Brain microvascular endothelial cell (primary cell): ENCODE data around the gene CEP112.

Experiments
- DNase-seq: peaks from one replicate; pipeline ENCODE4 v3.0.0-alpha.2; 2020
- H3K27ac ChIP-seq: fragments of 250-450 bp; sonication (Bioruptor Pico); 2 replicates; pipeline ENCODE4 v1.5.1; 2020; ENCODE audit warnings: mild to moderate bottlenecking, moderate library complexity
- H3K27me3 ChIP-seq: fragments of 250-450 bp; sonication (Bioruptor Pico); replicated peaks from 2 replicates; pipeline ENCODE4 v1.5.1; 2020; ENCODE audit warnings: mild to moderate bottlenecking
- H3K36me3 ChIP-seq: fragments of 250-450 bp; sonication (Bioruptor Pico); replicated peaks from 2 replicates; pipeline ENCODE4 v1.5.1; 2020; ENCODE audit warnings: mild to moderate bottlenecking
- H3K4me3 ChIP-seq: 2 replicates; pipeline ENCODE4 v1.5.1; 2011; ENCODE audit warnings: low read depth, mild to moderate bottlenecking, control low read depth, low read length, moderate library complexity
- CTCF ChIP-seq: IDR thresholded peaks from 2 replicates; pipeline ENCODE4 v1.5.1; 2011; ENCODE audit warnings: low read depth, mild to moderate bottlenecking, moderate library complexity, low read length, control low read depth, inconsistent platforms; ENCODE audit errors: missing control alignments
- in situ Hi-C: cut with HindIII; loops from 2 replicates; pipeline ENCODE4 v1.10.0; 2017; ENCODE audit warnings: low sequenced_read_pairs, low pct_ligation_motif_present

Gene CEP112

GRCh38 chr17:66040402-66040801 lies 151.5 kb downstream of the CEP112 start:
- no peak overlapping the region for H3K4me3 ChIP-seq
- no peaks in the 10 kb centered on the region for H3K36me3 ChIP-seq
- DNase-seq, result no peak
- peak; percentile 39 for TF ChIP-seq CTCF
- no peak overlapping the region for H3K27ac ChIP-seq
- in situ Hi-C loops, result no loop called here
- H3K27me3 ChIP-seq, result no peaks in the 10 kb centered on the region

GRCh38 chr17:66038125-66038524 lies 153.8 kb downstream of the CEP112 start:
- no peak for DNase-seq
- Histone ChIP-seq H3K4me3 (no peak overlapping the region), H3K27ac (no peak overlapping the region), H3K27me3 (no peaks in the 10 kb centered on the region), H3K36me3 (no peaks in the 10 kb centered on the region)
- TF ChIP-seq CTCF, result no peak
- in situ Hi-C loops, result no loop called here

- H3K4me3 ChIP-seq, result no peak overlapping the region
- no peak for DNase-seq
- no peak for TF ChIP-seq CTCF
- no peak overlapping the region for H3K27ac ChIP-seq
- no peaks in the 10 kb centered on the region for H3K36me3 ChIP-seq
- H3K27me3 ChIP-seq, result no peaks in the 10 kb centered on the region
- in situ Hi-C loops, result no loop called here
These were observed 154.7 kb downstream of the CEP112 start for GRCh38 chr17:66037221-66037620.

- H3K27ac ChIP-seq, result no peak overlapping the region
- no peaks in the 10 kb centered on the region for H3K27me3 ChIP-seq
- H3K4me3 ChIP-seq, result no peak overlapping the region
- H3K36me3 ChIP-seq, result no peaks in the 10 kb centered on the region
- no peak for TF ChIP-seq CTCF
- in situ Hi-C loops, result no loop called here
- no peak for DNase-seq
These were observed 159.7 kb downstream of the CEP112 start for GRCh38 chr17:66032082-66032712.

- H3K4me3 ChIP-seq, result no peak overlapping the region
- H3K27ac ChIP-seq, result no peak overlapping the region
- DNase-seq, result peak; percentile 23
- H3K36me3 ChIP-seq, result no peaks in the 10 kb centered on the region
- in situ Hi-C loops, result no loop called here
- no peak for TF ChIP-seq CTCF
- H3K27me3 ChIP-seq, result no peaks in the 10 kb centered on the region
These were observed 166.4 kb downstream of the CEP112 start for GRCh38 chr17:66025551-66025950.

GRCh38 chr17:66021757-66022156 lies 170.2 kb downstream of the CEP112 start:
- no peak overlapping the region for H3K27ac ChIP-seq
- no peak overlapping the region for H3K4me3 ChIP-seq
- H3K36me3 ChIP-seq, result no peaks in the 10 kb centered on the region
- H3K27me3 ChIP-seq, result no peaks in the 10 kb centered on the region
- no peak for DNase-seq
- in situ Hi-C loops, result no loop called here
- TF ChIP-seq CTCF, result peak; percentile 20
